Esophagus squamous epithelium (tissue), 5 donors: ENCODE results near the gene PGAP6. TPM values are rescaled to one million over a fixed set of nuclear protein-coding genes. Genes with fewer than 3 reads are reported as not detected.
A peak's percentile ranks its signal among the peaks of the same experiment; 100 is the strongest.

ENCODE experiments used
- DNase-seq: peaks from one replicate; lab custom pipeline; 2025; lab: John Stamatoyannopoulos, UW
- H3K27ac ChIP-seq, 4 donors: fragments of 200-600 bp; sonication (generic); one replicate each; pipeline ENCODE4 v1.5.1; 2016 to 2019; ENCODE audit warnings: mild to moderate bottlenecking in 1 of 4
- H3K27me3 ChIP-seq, 4 donors: fragments of 200-600 bp; sonication (generic); 1 replicate in 3 of 4; 2 replicates in 1 of 4; pipeline versions ENCODE4 v1.5.1 to v1.6.0; 2017 to 2021; ENCODE audit warnings: antibody characterized with exemption in 1 of 4
- H3K36me3 ChIP-seq, 3 donors: fragments of 200-600 bp; sonication (generic); one replicate each; pipeline ENCODE4 v1.5.1; 2016 to 2019
- H3K4me1 ChIP-seq, 3 donors: fragments of 200-600 bp; sonication (generic); one replicate each; pipeline ENCODE4 v1.5.1; 2017 to 2019
- H3K4me3 ChIP-seq, 4 donors: fragments of 200-600 bp; sonication (generic); 1 replicate in 3 of 4; 2 replicates in 1 of 4; pipeline ENCODE4 v1.5.1; 2016 to 2019; ENCODE audit warnings: mild to moderate bottlenecking in 2 of 4, moderate library complexity in 1 of 4
- H3K9me3 ChIP-seq, 3 donors: fragments of 200-600 bp; sonication (generic); one replicate each; pipeline ENCODE4 v1.5.1; 2016 to 2019
- POLR2A ChIP-seq, 4 donors: fragments of 450-650 bp; IDR thresholded peaks; one replicate each; pipeline ENCODE4 v1.6.1; 2017; ENCODE audit warnings: antibody characterized with exemption in 4 of 4, mild to moderate bottlenecking in 4 of 4, moderate library complexity in 3 of 4
- WGBS, 2 donors: methylation state at CpG; one replicate each; pipeline ENCODE4 v1.1.5; 2018; 5-methylcytosine and 5-hydroxymethylcytosine counted together
- intact Hi-C: fragments of 100-400 bp; cut with DNase I; formaldehyde crosslinking; loops from one replicate; pipeline ENCODE4 v1.15.0; 2022
- total RNA-seq, 4 donors: library from RNA; depleted of rRNA; stranded (reverse); fragments of >200 nt; gene quantifications; one replicate each; pipeline ENCODE4 v1.1.0, GENCODE V29; 2016
- TF ChIP-seq, protein P1 (sequence below), 6 experiments: fragments of 450-650 bp in 4 of 6; fragments of 200-600 bp in 2 of 6; sonication (generic) in 2 of 6; IDR thresholded peaks; one replicate each; pipeline ENCODE4 v1.5.1; 2016 to 2019; ENCODE audit warnings: antibody characterized with exemption in 6 of 6, mild to moderate bottlenecking in 4 of 6, moderate library complexity in 4 of 6
- donor health status: DM: yes; HTN: yes; CAD: no.

Gene PGAP6
- total RNA-seq, 4 donors from 2014 or later: 23.5 to 31.7 (median 27.6) TPM

DNA sequence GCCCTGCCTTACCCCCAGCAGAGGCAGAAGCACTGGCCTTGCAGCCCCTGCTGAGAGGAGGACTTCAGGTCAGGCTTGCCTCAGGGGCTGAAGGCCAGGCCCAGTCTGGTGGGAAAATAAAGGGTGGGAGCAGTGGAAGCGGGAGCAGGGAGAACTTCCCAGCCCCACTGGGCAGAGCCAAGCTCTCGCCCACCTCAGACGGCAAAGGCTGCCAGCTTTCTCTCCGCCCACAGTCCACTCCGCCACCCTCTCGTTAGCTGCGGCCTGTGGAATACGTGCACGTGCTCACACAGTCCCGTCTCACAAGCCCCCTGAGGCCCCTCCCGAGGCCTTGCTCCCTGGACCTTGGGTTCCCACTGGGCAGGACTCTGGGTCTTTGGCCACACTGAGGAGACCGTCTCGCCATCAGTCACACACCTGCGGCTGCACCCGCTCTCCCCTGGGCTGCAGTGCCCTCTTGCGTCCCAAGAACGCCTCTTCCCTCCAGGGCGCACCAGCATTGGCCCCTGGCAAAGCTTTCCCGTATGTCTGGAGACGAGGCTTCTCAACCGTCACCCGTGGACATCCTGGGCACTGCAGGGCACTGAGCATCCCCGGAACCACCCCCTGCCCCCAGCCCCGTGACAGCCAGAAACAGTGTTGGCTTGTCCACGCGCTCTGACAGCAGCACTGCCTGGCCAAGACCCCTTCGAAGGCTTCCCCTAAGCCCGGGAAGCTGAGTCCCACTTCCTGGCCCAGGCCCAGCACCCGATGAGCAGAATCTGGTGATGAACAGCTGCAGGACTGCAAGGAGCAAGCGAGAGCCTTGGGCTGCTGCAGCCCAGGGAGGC is 19.7 kb downstream of the PGAP6 start:
- WGBS, 2 donors: 0 to 36% methylated on average over 3 to 17 of the region's 30 CpGs

DNA sequence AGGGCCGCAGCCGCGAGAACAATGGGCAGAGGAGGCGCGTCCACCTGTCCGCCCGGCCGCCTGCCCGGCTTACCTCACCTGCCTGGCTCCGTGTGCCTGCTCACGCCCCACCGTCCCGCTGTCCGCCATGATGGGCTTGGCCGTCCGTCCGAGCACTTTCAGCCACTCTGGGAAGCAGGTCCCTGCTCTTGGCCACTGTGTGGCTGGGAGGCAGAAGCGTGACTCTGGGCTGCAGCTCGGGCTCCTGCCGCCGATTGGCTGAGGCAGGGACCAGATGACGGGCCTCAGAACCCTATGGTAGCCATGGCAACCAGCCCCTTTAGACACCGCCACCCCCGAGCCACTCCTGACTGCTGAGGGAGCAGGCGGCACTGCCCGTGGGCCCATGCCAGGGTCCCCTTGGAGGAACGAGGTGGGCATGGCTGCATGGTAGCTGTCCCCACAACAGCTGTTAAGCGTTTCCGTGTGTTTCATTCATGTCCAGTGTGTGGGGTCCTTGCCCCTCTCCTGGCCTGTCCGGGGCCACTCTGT is 20.4 kb downstream of the PGAP6 start:
- H3K9me3 ChIP-seq: no peaks in the 10 kb centered on the region
- WGBS, 2 donors: 64 to 82% methylated on average over 5 to 17 of the region's 30 CpGs
- peaks cover 0 to 7% (median under 1%) of the 10 kb centered on the region in 3 donors for H3K36me3 ChIP-seq
- peaks cover 0 to 10% (median 7%) of the 10 kb centered on the region in 3 donors for H3K4me1 ChIP-seq
- intact Hi-C loops: no loop called here
- no peak for TF ChIP-seq POLR2A (IDR thresholded peaks at IDR 0.05)
- TF ChIP-seq, protein P1, sequence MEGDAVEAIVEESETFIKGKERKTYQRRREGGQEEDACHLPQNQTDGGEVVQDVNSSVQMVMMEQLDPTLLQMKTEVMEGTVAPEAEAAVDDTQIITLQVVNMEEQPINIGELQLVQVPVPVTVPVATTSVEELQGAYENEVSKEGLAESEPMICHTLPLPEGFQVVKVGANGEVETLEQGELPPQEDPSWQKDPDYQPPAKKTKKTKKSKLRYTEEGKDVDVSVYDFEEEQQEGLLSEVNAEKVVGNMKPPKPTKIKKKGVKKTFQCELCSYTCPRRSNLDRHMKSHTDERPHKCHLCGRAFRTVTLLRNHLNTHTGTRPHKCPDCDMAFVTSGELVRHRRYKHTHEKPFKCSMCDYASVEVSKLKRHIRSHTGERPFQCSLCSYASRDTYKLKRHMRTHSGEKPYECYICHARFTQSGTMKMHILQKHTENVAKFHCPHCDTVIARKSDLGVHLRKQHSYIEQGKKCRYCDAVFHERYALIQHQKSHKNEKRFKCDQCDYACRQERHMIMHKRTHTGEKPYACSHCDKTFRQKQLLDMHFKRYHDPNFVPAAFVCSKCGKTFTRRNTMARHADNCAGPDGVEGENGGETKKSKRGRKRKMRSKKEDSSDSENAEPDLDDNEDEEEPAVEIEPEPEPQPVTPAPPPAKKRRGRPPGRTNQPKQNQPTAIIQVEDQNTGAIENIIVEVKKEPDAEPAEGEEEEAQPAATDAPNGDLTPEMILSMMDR (IDR thresholded peaks at IDR 0.05): no peak
- H3K27me3 ChIP-seq: peaks cover 0 to 37% (median 0%) of the 10 kb centered on the region in 4 donors
- no peak overlapping the region for H3K4me3 ChIP-seq
- no peak for DNase-seq
- H3K27ac ChIP-seq: no peak overlapping the region

More for the DNA sequence above, 19.7 kb downstream of the PGAP6 start:
- no peaks in the 10 kb centered on the region for H3K9me3 ChIP-seq
- no peak overlapping the region for H3K4me3 ChIP-seq
- TF ChIP-seq POLR2A (IDR thresholded peaks at IDR 0.05): no peak
- TF ChIP-seq, protein P1 (IDR thresholded peaks at IDR 0.05): peak; percentile 50 to 90 (median 74)
- intact Hi-C loops: no loop called here
- peaks cover 0 to 37% (median 0%) of the 10 kb centered on the region in 4 donors for H3K27me3 ChIP-seq
- no peak overlapping the region for H3K27ac ChIP-seq
- no peak for DNase-seq
- H3K4me1 ChIP-seq: peaks cover 0 to 10% (median 7%) of the 10 kb centered on the region in 3 donors
- peaks cover under 1 to 14% (median 6%) of the 10 kb centered on the region in 3 donors for H3K36me3 ChIP-seq

DNA sequence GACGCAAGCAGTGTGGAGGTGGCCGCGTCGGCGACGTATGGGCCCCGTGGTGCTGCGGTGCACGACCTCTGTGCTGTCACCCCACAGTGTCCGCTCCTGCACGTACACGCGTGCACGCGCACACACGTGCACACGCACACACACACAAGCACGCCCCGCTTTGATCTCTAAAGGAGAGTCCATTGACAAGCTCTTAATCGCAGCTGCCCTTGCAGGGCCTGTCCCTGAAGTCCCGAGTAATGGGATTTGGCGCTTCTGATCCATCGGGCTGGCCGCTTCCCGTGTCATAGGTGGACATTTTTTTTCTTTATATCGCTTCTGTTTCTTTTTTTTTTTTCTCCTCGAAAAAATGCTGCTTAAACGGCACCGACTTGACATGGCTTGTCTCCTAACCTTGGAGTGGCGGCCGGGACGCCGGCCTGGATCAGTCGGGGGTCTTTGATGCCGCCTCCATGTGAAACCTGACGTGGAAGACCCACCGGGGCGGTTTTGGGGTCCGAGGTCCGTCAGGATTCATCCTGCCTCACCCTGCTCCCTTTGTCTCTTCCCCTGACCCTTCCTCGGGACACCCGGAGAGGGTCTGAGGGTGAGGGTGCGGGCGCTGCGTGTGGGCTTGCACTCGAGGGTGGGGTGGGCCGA is 21.0 kb downstream of the PGAP6 start:
- H3K36me3 ChIP-seq: peaks cover 0 to under 1% (median 0%) of the 10 kb centered on the region in 3 donors
- H3K27ac ChIP-seq: no peak overlapping the region
- intact Hi-C loops: no loop called here
- TF ChIP-seq POLR2A (IDR thresholded peaks at IDR 0.05): no peak
- TF ChIP-seq, protein P1 (IDR thresholded peaks at IDR 0.05): no peak
- 71 to 86% methylated on average over 11 to 42 of the region's 47 CpGs for WGBS, 2 donors
- H3K9me3 ChIP-seq: no peaks in the 10 kb centered on the region
- no peak for DNase-seq
- peaks cover 0 to 37% (median 0%) of the 10 kb centered on the region in 4 donors for H3K27me3 ChIP-seq
- H3K4me1 ChIP-seq: peaks cover 0 to 10% (median 7%) of the 10 kb centered on the region in 3 donors
- H3K4me3 ChIP-seq: no peak overlapping the region

GRCh38 chr16:359871-360697 is 21.7 kb downstream of the PGAP6 start:
- TF ChIP-seq, protein P1 (IDR thresholded peaks at IDR 0.05): no peak
- no peak for TF ChIP-seq POLR2A (IDR thresholded peaks at IDR 0.05)
- H3K4me1 ChIP-seq: peaks cover 0 to 13% (median 7%) of the 10 kb centered on the region in 3 donors
- 89 to 91% methylated on average over 4 to 11 of the region's 47 CpGs for WGBS, 2 donors
- no peak overlapping the region for H3K4me3 ChIP-seq
- H3K27ac ChIP-seq: no peak overlapping the region
- H3K36me3 ChIP-seq: no peaks in the 10 kb centered on the region
- DNase-seq: no peak
- intact Hi-C loops: no loop called here
- peaks cover 0 to 36% (median 0%) of the 10 kb centered on the region in 4 donors for H3K27me3 ChIP-seq
- H3K9me3 ChIP-seq: no peaks in the 10 kb centered on the region
